ENCODE results near the gene ADAM23.
"Not testable (repeated sequence)": the region's sequence is repeated elsewhere in the genome, so short reads cannot be mapped to it uniquely, and the experiment has no call there.

ADAM23 gene

GRCh38 chr2:206442833-206443734 is at the start of gene ADAM23:
TSS of gene ADAM23 (plus strand) at chr2:206443532. CDS start at chr2:206443867, 335 bp downstream.
- peak; percentile 48 for DNase-seq

DNA sequence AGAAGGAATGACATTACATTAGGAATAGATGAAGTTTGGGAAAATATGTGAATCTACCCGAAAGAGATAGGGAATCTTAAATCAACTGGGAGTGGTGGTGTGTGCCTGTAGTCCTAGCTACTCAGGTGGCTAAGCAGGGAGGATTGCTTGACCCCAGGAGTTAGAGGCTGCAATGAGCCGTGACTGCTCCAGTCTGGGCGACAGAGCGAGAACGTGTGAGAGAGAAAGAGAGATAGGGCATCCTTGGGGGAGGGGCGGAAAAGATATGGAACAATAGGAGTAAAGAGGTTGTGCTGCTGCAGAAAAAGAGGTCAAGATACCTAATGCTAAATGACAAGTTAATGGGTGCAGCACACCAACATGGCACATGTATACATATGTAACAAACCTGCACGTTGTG is 47.1 kb upstream of the ADAM23 start:
- DNase-seq = no peak

DNA sequence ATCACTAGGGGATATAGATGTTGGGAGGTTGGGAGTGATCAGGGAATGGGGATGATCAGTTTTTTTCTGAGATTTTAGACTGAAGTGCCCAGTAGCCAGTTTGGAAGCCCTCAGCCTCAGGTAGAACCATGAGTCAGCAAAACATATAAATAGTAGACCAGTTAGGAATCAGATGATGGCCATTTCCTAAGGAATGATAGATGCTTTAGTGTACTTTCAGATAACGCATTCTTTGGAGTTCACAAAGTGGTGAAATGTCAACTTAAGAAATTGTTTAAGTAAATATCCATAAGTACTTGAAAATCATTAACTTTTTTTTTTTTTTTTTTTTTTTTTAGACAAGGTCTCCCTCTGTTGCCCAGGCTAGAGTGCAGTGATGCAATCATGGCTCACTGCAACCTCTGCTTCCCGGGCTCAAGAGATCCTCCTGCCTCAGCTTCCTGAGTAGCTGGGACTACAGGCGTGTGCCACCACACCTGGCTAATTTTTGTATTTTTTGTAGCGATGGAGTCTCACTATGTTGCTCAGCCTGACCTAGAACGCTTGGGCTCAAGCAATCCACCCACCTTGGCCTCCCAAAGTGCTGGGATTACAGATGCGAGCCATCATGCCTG is 40.3 kb upstream of the ADAM23 start:
- DNase-seq = not testable (repeated sequence)

DNA sequence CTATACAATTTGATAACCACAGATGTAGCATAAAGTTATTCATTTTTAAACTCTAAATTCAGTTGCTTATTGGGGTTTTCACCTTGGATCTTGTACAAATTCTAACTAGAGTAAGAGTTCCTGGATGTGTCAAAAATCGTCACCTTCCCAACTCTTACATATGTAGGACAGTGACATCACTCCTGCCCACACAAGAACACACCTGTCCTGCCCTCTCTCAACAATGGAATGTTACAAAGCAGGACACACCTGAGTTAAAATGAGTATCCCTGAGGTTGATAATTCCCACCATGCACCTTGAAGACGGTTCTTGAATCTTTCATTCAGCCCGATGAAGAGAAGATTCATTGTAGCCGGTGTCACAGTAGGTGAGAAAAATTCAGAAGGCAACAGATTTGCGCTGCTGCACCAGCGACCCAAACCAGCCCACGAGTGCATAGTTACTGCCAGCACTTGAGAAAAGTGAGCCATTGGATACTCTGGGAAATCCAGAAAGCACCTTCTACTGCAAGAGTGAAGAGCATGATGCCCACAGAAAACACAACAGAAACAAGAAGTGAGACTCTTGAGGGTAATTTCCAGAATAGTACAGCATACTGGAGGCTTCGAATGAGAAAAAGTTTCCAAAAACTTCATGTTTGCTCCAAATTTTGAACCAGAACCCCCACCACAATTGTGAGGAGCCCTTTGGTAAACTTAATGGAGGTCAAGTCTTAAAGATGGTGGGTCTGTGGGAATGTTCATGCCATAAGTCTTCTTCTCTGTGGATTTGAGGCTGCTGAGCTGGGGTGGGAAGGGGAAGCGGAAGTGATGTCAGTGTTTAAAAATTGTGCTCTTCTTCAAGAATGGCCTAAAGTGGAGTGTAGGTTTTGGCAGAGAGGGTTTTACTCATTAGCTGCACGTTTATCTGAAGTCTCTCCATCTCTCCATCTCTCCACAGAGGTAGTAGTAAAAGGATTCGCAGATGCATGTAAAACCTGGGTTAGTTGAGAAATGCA is 34.7 kb upstream of the ADAM23 start:
- no peak for DNase-seq

GRCh38 chr2:206410714-206411113 is 32.6 kb upstream of the ADAM23 start:
- no peak for DNase-seq

DNA sequence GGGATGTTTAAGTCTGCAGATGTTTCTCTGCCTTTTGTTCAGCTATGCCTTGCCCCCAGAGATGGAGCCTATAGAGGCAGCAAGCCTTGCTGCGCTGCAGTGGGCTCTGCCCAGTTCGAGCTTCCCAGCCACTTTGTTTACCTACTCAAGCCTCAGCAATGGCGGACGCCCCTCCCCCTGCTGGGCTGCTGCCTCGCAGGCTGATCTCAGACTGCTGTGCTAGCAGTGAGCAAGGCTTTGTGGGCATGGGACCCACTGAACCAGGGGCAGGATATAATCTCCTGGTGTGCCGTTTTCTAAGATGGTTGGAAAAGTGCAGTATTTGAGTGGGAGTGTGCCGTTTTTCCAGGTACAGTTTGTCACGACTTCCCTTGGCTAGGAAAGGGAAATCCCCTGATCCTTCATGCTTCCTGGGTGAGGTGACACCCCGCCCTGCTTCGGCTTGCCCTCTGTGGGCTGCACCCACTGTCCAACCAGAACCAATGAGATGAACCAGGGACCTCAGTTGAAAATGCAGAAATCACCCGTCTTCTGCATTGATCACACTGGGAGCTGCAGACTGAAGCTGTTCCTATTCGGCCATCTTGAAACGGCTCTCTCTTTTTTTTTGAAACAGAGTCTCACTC is 27.6 kb upstream of the ADAM23 start:
- DNase-seq = no peak

- DNase-seq = no peak
Observed at GRCh38 chr2:206418968-206419367, 24.4 kb upstream of the ADAM23 start.

DNA sequence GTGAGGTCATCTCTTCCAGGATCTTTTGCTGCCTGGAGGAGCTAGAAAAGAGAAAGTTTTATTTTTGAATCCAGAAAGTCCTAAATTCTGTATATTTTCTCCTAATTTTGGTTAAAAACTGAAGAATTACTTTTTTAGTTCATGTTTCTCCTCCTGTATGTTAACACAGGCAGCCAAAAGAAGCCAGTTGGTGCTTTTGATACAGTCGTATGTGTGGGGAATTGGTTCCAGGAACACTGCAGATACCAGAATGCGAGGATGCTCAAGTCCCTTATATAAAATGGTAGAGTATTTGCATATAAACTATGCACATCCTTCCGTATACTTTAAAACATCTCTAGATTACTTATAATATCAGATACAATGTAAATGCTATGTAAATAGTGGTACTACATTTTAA is 22.6 kb upstream of the ADAM23 start:
- DNase-seq = no peak

- DNase-seq = no peak
Observed at GRCh38 chr2:206422493-206422892, 20.8 kb upstream of the ADAM23 start.

DNA sequence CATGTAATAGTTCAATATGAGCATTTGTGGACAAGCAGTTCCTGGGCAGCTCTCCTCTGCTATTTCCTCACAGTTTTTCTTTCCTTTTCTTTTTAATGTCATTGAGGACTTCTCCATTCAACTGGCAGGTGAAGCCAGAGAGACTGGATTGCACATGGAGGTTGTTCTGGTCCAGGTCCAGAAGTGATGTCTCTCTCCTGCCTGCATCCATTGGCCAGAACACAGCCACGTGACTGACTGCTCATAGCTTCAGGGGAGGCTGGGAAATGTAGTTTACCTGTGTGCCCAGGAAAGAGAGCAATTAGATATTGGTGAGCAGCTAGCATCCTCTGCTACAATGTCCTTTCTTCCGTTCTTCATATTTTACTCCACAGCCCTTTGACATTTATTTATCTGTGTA is 20.2 kb upstream of the ADAM23 start:
- DNase-seq = no peak

GRCh38 chr2:206424134-206424533 is 19.2 kb upstream of the ADAM23 start:
- DNase-seq = no peak

- no peak for DNase-seq
Observed at GRCh38 chr2:206428783-206429182, 14.5 kb upstream of the ADAM23 start.

DNA sequence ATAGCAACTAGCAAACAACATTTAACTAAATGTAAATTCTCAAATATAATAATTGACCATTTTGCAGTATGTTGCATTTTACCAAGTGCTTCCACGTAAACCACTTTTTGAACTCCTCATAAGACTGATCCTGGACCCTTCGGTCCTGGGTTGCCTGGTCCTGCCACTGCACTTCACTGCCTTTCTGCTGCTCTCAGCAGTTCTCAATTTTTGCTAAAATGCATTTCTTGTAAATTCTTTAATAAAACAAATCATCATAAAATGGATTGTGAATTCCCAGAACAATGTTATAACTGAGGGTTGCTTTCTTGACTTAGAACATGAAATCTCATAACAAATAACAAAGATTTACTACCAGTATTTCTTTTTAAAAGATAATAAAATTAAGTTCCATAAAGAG is 12.9 kb upstream of the ADAM23 start:
- no peak for DNase-seq

GRCh38 chr2:206431439-206431838 is 11.9 kb upstream of the ADAM23 start:
- no peak for DNase-seq

DNA sequence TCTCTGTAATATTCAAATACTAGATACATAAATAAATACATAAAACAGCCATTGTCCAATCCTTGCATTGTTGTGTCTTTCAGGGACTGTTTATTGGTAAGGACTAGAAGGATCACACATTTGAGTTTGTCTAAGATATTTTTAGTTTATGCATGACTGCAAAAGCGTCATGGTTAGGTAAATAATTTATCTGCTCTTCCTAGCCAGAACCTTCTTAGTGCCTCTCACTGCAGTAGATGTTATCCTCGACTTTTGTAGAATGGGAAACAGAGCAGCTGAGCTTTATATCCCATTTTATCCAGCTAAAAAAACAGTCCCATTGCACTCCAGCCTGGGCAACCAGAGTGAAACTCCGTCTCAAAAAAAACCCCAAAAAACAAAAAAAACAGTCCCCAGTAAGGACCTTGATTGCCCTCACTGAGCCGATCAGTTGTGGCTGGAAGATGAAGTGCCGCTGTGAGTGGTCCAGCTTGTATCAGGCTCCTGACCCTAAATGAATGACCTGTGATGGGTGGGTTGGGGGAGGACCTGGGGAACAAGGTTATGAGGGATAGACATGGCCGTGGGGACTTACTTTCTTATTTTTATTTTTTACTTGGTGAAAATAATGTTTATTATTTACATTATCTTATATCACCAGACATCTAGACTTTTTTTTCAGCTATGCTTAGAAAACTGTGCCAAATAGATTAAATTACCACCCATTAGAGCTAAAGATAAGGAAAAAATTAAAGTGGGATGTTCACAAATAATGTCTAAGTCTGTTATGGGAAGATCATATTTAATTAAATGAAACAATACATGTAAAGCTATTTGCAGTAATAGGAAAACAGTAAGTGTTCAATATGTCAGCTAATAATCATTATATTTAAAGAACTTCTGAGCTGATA is 10.9 kb upstream of the ADAM23 start:
- no peak for DNase-seq

GRCh38 chr2:206433190-206433589 is 10.1 kb upstream of the ADAM23 start:
- DNase-seq = no peak

DNA sequence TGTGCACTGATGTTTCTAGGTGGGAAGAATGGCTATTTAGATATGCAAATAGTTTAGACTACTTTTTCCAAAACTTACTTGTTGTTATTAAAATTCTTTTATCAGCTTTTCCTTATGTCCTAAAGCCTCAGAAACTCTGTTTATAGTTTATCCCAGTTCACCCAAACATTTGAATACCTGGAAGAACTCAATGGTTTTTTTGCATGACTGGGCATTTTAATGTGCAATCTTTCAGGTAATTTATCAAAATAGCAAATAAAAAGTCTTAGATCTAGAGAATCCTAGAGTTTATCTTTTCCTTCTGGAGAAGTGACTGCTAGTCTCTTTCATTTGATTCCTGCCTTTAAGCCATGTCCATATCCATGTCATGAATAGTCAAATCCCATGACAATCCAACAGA is 9.6 kb upstream of the ADAM23 start:
- DNase-seq = no peak

DNA sequence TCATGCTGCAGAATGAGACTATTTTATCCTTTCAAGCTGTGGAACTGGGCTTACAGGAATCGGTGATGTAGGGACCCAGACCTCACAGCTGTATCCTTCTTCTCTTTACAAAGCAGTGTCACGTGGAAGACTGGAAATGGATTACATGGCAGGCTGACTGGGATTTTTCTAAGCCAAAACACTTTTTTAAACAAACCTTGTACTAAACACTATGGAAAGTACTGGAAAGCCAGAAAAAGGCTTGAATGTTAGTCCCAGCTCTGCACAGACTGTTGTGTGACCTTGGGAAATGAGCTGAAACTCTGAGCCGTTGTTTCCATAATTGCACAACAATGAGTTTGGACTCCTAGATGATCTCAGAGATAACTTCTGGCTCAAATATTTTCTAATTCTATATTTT is 7.6 kb upstream of the ADAM23 start:
- no peak for DNase-seq

DNA sequence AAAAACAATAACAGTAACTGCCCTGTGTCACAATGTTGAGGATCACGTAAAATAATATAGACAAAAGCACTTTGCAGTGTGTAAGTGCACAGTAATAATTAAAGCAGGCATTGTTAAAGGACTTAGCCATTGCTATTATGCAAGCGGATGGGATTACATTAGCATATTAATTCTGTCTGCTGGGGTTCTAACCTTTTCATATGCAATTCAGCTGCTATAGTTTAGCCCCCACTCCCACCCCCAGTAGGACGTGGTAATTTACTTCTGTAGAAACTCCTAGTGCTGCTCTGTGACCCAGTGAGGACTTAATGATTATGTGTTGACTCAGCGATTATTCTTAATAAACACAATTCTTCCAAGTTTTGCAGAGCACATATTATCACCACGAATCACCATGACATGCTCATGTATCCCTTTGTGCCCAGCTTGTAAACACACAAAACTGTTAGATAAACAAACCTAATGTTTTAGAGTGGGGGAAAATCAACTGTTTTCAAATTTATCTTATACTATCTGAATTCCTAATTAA is 5.1 kb upstream of the ADAM23 start:
- no peak for DNase-seq

DNA sequence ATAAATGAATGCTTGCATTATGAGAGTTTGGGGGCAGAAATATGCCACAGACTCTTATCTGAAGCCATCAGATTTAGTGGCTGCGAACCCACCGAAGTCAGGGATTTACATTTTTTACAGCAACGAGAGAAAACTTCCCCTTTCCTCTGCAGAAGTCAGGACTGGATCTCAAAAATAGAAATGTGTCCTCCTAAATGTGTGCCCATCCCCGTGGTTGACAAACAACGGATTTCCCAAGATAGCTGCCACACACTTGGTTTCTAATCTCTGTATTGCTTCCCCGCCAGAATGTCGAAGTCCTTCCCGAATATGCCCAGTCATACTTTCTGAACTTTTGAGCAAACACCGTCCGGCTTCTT is 879 bp upstream of the ADAM23 start:
- DNase-seq = no peak

DNA sequence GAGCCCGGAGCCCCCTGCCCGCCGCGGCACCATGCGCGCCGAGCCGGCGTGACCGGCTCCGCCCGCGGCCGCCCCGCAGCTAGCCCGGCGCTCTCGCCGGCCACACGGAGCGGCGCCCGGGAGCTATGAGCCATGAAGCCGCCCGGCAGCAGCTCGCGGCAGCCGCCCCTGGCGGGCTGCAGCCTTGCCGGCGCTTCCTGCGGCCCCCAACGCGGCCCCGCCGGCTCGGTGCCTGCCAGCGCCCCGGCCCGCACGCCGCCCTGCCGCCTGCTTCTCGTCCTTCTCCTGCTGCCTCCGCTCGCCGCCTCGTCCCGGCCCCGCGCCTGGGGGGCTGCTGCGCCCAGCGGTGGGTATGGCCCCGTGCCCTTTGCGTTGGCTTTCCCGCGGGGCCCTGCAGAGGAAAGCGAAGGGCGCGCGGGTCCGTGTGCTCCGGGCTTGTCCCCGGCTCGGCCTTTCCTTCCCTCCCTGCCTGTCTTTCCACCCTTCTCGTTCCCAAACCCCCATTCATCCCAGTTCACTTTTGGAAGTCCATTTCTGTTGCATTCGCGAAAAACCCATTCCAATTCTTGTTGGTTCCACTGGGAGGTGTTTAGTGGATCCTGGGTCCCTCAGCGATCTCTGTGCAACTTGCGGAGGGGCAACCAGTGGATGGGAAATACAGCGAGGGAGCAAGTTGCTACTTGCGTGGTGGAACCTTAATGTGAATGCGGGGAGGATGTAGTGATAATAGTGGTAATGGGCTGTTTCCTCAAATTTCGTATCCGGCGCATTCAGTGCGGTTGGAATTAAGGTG is 599 bp downstream of the ADAM23 start:
- no peak for DNase-seq

All from CD4-positive, alpha-beta T cell treated with Interleukin-17A for 1 hour (primary cell).